Thoracic aorta (tissue), 2 donors: ENCODE measurements around the gene ENDOG. TPM values are rescaled to one million over a fixed set of nuclear protein-coding genes. Genes with fewer than 3 reads are reported as not detected.

Experiments
- total RNA-seq, 2 donors: library from RNA; depleted of rRNA; stranded (reverse); fragments of >200 nt; gene quantifications; one replicate each; pipeline versions ENCODE4 v1.1.0 to v1.2.3, GENCODE V29; 2016

Gene ENDOG
- total RNA-seq, 2 donors from 2014 or later, result 21.2 to 26.4 TPM

Other genes starting within 250 kb of the ENDOG start
- 10 to 100 TPM; 30.8 to 43.9 TPM for gene DYNC2I2, start 161.7 kb upstream of the ENDOG start, total RNA-seq
- gene SET, start 129.3 kb upstream of the ENDOG start, total RNA-seq, result 100 to 1,000 TPM in 1 of 2 donors, 10 to 100 TPM in 1; 83.3 to 201 TPM
- gene PKN3, start 116.0 kb upstream of the ENDOG start, total RNA-seq, result 1 to 10 TPM; 4.4 to 4.7 TPM
- 10 to 100 TPM; 37.0 to 70.3 TPM for gene ZDHHC12, start 94.4 kb upstream of the ENDOG start, total RNA-seq
- 10 to 100 TPM; 42.5 to 65.4 TPM for gene ZER1, start 46.6 kb upstream of the ENDOG start, total RNA-seq
- gene TBC1D13, start 31.2 kb upstream of the ENDOG start, total RNA-seq, result 10 to 100 TPM; 15.6 to 25.7 TPM
- gene SPOUT1, start 11.3 kb downstream of the ENDOG start, total RNA-seq, result 10 to 100 TPM; 18.2 to 38.6 TPM
- 10 to 100 TPM in 1 of 2 donors, 1 to 10 TPM in 1; 5.4 to 14.2 TPM for gene KYAT1, start 63.5 kb downstream of the ENDOG start, total RNA-seq
- 100 to 1,000 TPM; 125 to 161 TPM for gene LRRC8A, start 63.6 kb downstream of the ENDOG start, total RNA-seq
- gene PHYHD1, start 102.5 kb downstream of the ENDOG start, total RNA-seq, result 10 to 100 TPM; 21.1 to 36.3 TPM
- gene DOLK, start 129.1 kb downstream of the ENDOG start, total RNA-seq, result 10 to 100 TPM; 10.6 to 17.6 TPM
- gene NUP188, start 129.2 kb downstream of the ENDOG start, total RNA-seq, result 100 to 1,000 TPM in 1 of 2 donors, 10 to 100 TPM in 1; 75.7 to 106 TPM
- gene SH3GLB2, start 209.8 kb downstream of the ENDOG start, total RNA-seq, result 100 to 1,000 TPM; 101 to 184 TPM
- 10 to 100 TPM; 30.3 to 31.3 TPM for gene MIGA2, start 218.1 kb downstream of the ENDOG start, total RNA-seq